Subcutaneous adipose tissue (tissue), 4 donors: ENCODE measurements around the gene NRXN3. TPM values are rescaled to one million over a fixed set of nuclear protein-coding genes. Genes with fewer than 3 reads are reported as not detected.

Experiments used
- total RNA-seq, 4 donors: library from RNA; depleted of rRNA; stranded (reverse); fragments of >200 nt; gene quantifications; one replicate each; pipeline ENCODE4 v1.1.0, GENCODE V29; 2016
- TF ChIP-seq, protein P1 (sequence below): fragments of 450-650 bp; IDR thresholded peaks from one replicate; pipeline ENCODE4 v1.5.1; 2016; ENCODE audit warnings: low read depth, mild to moderate bottlenecking, control low read depth, antibody characterized with exemption, moderate library complexity

The NRXN3 gene
- total RNA-seq, 4 donors from 2014 or later = 0.57 to 2.4 (median 1.1) TPM; not detected in 1

DNA sequence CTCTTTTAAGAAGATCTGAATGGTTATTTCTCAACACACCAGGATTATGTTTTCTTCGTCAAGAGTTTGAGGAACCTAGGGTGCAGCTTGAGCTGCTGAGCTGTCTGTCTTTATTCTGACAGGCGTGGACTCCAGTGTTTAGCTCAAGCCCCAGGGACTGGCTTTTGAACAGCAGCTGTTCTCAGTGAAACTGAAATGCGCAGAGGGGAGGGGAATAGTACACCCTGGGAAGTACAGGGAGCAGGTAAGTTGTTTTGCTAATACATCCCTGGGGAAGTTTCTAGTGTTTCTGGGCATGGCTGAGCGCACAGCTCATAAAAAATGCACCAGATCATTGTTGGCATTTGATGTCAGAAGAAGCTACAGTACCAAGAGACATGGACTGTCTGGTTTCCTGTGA lies 1381.3 kb downstream of the NRXN3 start:
- TF ChIP-seq, protein P1, sequence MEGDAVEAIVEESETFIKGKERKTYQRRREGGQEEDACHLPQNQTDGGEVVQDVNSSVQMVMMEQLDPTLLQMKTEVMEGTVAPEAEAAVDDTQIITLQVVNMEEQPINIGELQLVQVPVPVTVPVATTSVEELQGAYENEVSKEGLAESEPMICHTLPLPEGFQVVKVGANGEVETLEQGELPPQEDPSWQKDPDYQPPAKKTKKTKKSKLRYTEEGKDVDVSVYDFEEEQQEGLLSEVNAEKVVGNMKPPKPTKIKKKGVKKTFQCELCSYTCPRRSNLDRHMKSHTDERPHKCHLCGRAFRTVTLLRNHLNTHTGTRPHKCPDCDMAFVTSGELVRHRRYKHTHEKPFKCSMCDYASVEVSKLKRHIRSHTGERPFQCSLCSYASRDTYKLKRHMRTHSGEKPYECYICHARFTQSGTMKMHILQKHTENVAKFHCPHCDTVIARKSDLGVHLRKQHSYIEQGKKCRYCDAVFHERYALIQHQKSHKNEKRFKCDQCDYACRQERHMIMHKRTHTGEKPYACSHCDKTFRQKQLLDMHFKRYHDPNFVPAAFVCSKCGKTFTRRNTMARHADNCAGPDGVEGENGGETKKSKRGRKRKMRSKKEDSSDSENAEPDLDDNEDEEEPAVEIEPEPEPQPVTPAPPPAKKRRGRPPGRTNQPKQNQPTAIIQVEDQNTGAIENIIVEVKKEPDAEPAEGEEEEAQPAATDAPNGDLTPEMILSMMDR = no peak

DNA sequence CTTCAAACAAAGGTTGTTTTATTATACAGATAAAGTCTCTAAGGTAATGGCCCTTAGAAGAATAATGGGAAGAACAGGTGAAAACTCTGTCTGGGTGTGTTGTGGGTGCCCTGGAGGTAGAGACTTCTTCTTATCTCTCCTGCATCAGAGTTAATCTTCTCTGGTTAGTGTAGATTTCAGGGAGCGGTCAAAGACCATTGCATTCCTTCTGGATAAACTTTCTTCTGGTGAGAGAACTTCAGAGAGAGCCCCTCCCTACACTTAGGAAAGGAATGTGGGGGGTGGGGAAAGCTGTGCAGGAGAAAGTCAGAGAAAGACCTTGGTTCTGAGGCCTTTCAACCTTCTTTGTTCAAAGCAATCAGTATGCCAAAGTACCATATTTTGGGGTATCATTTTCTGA lies 1382.6 kb downstream of the NRXN3 start:
- TF ChIP-seq, protein P1 = no peak

DNA sequence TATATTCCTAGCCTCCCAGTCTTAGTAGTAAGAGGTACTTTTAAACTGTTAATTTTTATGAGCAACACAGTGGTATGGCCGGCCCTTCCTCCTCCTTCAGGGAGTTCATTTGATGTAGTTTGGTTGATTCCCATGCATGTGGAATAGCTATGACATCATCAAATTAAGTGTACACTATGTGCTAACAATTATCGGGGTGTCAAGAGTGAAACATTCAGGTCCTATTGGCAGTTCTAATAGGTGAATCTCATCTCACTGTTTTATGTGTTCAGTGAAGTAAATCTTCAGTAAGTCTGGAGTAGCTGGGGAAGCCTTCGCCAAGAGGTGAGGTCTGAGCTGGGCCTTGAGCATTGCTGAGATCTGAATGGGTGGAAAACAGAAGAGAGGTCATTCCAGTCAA lies 1384.6 kb downstream of the NRXN3 start:
- TF ChIP-seq, protein P1 = no peak

DNA sequence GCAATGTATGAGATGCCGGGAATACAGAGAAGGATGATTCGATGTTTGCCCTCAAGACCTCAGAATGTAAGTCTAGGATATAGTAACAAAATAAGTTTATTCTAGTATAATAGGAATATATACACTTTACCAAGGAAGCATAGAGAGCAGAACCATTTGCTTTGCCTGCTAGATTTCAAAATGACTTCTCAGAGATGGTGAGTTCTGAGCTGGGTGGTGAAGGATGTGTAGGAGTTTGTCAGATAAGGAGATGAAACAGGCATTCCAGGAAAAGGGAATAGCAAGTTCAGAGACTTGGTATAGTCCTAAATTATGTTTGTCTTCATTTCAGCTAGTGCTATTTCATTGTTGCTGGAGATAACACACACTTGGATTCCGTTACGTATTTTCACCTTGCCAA lies 1385.3 kb downstream of the NRXN3 start:
- TF ChIP-seq, protein P1 = no peak

DNA sequence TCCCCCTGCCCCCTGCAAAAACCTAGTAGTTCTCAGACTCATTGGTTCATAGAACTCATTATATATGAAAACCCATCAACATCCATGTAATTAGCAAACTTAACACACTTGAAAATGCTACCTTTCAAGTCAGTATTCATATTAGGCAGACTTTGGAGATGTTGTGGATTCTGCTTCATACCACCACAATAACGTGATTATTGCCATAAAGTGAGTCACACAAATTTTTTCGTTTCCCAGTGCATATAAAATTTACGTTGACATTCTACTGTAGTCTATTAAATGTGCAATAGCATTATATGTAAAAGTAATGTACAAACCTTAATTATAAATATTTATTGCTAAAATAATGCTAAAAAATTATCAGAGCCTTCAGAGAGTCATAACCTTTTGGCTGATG lies 1387.1 kb downstream of the NRXN3 start:
- TF ChIP-seq, protein P1 = no peak

DNA sequence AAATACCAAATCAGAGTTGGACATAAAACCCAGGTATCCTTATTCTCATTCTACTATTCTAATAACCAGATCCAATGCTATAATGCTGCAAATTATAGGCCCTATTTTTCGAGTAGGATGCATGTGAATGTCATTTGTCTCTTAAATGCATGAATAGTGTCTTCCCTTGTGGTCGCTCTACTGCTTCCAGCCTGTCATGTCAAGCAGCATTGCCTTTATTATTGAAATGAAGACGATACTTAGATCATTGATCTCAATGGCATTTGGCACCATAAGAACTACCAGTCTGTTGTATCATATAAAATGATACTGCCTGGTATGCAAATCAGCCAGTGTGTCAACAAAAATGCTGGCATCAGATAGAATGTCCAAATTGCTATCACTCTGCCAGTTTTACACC lies 1392.0 kb downstream of the NRXN3 start:
- TF ChIP-seq, protein P1 = no peak

DNA sequence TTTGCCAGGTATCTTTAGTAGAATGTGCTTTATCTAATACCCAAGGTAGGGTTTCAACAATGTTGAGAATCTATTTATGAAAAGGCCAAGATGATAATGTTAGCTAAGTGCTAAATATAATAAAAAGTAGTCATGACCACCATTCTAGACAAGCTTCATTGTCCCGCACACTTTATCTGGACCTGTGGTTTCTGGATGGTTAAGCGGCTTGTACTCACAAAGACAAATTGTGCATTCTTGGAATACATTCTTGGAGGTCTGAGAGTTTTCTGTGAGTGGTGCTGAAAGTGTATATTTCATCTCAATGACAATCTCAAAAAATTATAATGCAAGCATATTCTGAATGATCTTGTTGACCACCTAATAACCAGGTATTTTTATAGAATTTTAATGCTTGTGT lies 1394.2 kb downstream of the NRXN3 start:
- TF ChIP-seq, protein P1 = no peak
